SK-N-SH treated with all-trans-retinoic acid at 6 μM for 48 hours (cell line): ENCODE measurements around the gene PFKP.

Experiments used
- ARNTL ChIP-seq: fragments of 450-650 bp; formaldehyde crosslinking; IDR thresholded peaks from 2 replicates; pipeline ENCODE4 v1.5.0; 2020; ENCODE audit warnings: low read depth, mild to moderate bottlenecking, moderate library complexity, borderline replicate concordance
- ISL1 ChIP-seq: fragments of 250-450 bp; sonication (Bioruptor Pico); IDR thresholded peaks from 2 replicates; pipeline ENCODE4 v2.1.2; 2022; ENCODE audit warnings: mild to moderate bottlenecking, moderate library complexity
- PATZ1 ChIP-seq: fragments of 250-450 bp; sonication (Bioruptor Pico); IDR thresholded peaks from 2 replicates; pipeline ENCODE4 v1.8.0; 2020; ENCODE audit warnings: mild to moderate bottlenecking, moderate library complexity, borderline replicate concordance
- ZC3H10 ChIP-seq: fragments of 250-450 bp; sonication (Bioruptor Pico); IDR thresholded peaks from 2 replicates; pipeline ENCODE4 v1.5.1; 2021; ENCODE audit warnings: mild to moderate bottlenecking, moderate library complexity
- ZFP30 ChIP-seq: fragments of 450-650 bp; formaldehyde crosslinking; IDR thresholded peaks from 2 replicates; pipeline ENCODE4 v1.5.0; 2022; ENCODE audit warnings: mild to moderate bottlenecking, moderate library complexity
- ZNF70 ChIP-seq: fragments of 450-650 bp; formaldehyde crosslinking; IDR thresholded peaks from 2 replicates; pipeline ENCODE4 v1.5.0; 2020; ENCODE audit warnings: mild to moderate bottlenecking, moderate library complexity
- ZNF8 ChIP-seq: fragments of 450-650 bp; formaldehyde crosslinking; IDR thresholded peaks from 2 replicates; pipeline ENCODE4 v1.5.0; 2020; ENCODE audit warnings: mild to moderate bottlenecking, moderate library complexity
- TF ChIP-seq, protein P1 (sequence below): fragments of 250-450 bp; sonication (Bioruptor Pico); IDR thresholded peaks from 2 replicates; pipeline ENCODE4 v1.8.0; 2021; ENCODE audit warnings: low read depth, mild to moderate bottlenecking, moderate library complexity, borderline replicate concordance
- TF ChIP-seq, protein P2 (sequence below): fragments of 250-450 bp; sonication (Bioruptor Pico); IDR thresholded peaks from 2 replicates; pipeline ENCODE4 v1.5.1; 2021; ENCODE audit warnings: mild to moderate bottlenecking, moderate library complexity
- TF ChIP-seq, protein P3 (sequence below): fragments of 250-450 bp; sonication (Bioruptor Pico); IDR thresholded peaks from 2 replicates; pipeline ENCODE4 v1.5.0; 2020; ENCODE audit warnings: mild to moderate bottlenecking, moderate library complexity

GRCh38 chr10:3142146-3142875, 75.0 kb downstream of the PFKP start:
- TF ChIP-seq ZFP30 (CRISPR knock-in tag) (no peak), ISL1 (no peak), ZNF70 (CRISPR knock-in tag) (no peak), PATZ1 (CRISPR knock-in tag) (no peak), ZC3H10 (CRISPR knock-in tag) (no peak), ZNF8 (CRISPR knock-in tag) (no peak), ARNTL (CRISPR knock-in tag) (no peak)
- TF ChIP-seq, protein P1, sequence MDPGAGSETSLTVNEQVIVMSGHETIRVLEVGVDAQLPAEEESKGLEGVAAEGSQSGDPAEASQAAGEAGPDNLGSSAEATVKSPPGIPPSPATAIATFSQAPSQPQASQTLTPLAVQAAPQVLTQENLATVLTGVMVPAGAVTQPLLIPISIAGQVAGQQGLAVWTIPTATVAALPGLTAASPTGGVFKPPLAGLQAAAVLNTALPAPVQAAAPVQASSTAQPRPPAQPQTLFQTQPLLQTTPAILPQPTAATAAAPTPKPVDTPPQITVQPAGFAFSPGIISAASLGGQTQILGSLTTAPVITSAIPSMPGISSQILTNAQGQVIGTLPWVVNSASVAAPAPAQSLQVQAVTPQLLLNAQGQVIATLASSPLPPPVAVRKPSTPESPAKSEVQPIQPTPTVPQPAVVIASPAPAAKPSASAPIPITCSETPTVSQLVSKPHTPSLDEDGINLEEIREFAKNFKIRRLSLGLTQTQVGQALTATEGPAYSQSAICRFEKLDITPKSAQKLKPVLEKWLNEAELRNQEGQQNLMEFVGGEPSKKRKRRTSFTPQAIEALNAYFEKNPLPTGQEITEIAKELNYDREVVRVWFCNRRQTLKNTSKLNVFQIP (CRISPR knock-in tag) = no peak
- TF ChIP-seq, protein P2, sequence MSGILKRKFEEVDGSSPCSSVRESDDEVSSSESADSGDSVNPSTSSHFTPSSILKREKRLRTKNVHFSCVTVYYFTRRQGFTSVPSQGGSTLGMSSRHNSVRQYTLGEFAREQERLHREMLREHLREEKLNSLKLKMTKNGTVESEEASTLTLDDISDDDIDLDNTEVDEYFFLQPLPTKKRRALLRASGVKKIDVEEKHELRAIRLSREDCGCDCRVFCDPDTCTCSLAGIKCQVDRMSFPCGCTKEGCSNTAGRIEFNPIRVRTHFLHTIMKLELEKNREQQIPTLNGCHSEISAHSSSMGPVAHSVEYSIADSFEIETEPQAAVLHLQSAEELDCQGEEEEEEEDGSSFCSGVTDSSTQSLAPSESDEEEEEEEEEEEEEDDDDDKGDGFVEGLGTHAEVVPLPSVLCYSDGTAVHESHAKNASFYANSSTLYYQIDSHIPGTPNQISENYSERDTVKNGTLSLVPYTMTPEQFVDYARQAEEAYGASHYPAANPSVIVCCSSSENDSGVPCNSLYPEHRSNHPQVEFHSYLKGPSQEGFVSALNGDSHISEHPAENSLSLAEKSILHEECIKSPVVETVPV (CRISPR knock-in tag) = no peak
- TF ChIP-seq, protein P3, sequence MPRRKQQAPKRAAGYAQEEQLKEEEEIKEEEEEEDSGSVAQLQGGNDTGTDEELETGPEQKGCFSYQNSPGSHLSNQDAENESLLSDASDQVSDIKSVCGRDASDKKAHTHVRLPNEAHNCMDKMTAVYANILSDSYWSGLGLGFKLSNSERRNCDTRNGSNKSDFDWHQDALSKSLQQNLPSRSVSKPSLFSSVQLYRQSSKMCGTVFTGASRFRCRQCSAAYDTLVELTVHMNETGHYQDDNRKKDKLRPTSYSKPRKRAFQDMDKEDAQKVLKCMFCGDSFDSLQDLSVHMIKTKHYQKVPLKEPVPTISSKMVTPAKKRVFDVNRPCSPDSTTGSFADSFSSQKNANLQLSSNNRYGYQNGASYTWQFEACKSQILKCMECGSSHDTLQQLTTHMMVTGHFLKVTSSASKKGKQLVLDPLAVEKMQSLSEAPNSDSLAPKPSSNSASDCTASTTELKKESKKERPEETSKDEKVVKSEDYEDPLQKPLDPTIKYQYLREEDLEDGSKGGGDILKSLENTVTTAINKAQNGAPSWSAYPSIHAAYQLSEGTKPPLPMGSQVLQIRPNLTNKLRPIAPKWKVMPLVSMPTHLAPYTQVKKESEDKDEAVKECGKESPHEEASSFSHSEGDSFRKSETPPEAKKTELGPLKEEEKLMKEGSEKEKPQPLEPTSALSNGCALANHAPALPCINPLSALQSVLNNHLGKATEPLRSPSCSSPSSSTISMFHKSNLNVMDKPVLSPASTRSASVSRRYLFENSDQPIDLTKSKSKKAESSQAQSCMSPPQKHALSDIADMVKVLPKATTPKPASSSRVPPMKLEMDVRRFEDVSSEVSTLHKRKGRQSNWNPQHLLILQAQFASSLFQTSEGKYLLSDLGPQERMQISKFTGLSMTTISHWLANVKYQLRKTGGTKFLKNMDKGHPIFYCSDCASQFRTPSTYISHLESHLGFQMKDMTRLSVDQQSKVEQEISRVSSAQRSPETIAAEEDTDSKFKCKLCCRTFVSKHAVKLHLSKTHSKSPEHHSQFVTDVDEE = no peak
